Glutamatergic neuron (in vitro differentiated cells): ENCODE measurements around the gene SPTBN1. TPM values are rescaled to one million over a fixed set of nuclear protein-coding genes. Genes with fewer than 3 reads are reported as not detected.
A peak's percentile ranks its signal among the peaks of the same experiment; 100 is the strongest.

ENCODE experiments used
- DNase-seq: peaks from one replicate; pipeline ENCODE4 v3.0.0; 2022
- H3K27ac Mint-ChIP-seq: one replicate; pipeline ENCODE4 v1.8.0; 2020; ENCODE audit warnings: mild to moderate bottlenecking, mixed read lengths, inconsistent platforms; ENCODE audit not compliant: unreplicated experiment
- H3K27me3 Mint-ChIP-seq: one replicate; pipeline ENCODE4 v1.8.0; 2020; ENCODE audit warnings: mild to moderate bottlenecking, moderate library complexity, mixed read lengths, inconsistent platforms; ENCODE audit not compliant: unreplicated experiment
- H3K36me3 Mint-ChIP-seq: one replicate; pipeline ENCODE4 v1.8.0; 2020; ENCODE audit warnings: mild to moderate bottlenecking, mixed read lengths, inconsistent platforms; ENCODE audit not compliant: unreplicated experiment
- H3K4me1 Mint-ChIP-seq: one replicate; pipeline ENCODE4 v1.8.0; 2020; ENCODE audit warnings: mild to moderate bottlenecking, low read depth, mixed read lengths, inconsistent platforms; ENCODE audit not compliant: unreplicated experiment
- H3K4me3 Mint-ChIP-seq: one replicate; pipeline ENCODE4 v1.8.0; 2020; ENCODE audit warnings: mild to moderate bottlenecking, mixed read lengths, inconsistent platforms; ENCODE audit not compliant: unreplicated experiment
- H3K9me3 Mint-ChIP-seq: one replicate; pipeline ENCODE4 v1.8.0; 2020; ENCODE audit warnings: mild to moderate bottlenecking, moderate library complexity, mixed read lengths, inconsistent platforms; ENCODE audit not compliant: unreplicated experiment
- CTCF ChIP-seq: fragments of 200-600 bp; sonication (generic); IDR thresholded peaks from one replicate; pipeline ENCODE4 v1.5.0; 2021; ENCODE audit not compliant: partially characterized antibody, unreplicated experiment
- long read RNA-seq: library from polyadenylated mRNA; unstranded; transcript quantifications from one replicate; pipeline ENCODE4 v2.0.0, GENCODE V29; 2020; ENCODE audit not compliant: unreplicated experiment
- total RNA-seq: library from RNA; stranded (reverse); fragmentation: NEBNext Ultra II Directional; extraction: Animal tissue kit (Norgen Biotek cat#: 25700); gene quantifications from one replicate; pipeline ENCODE4 v1.2.1, GENCODE V29; 2021; ENCODE audit not compliant: unreplicated experiment

Gene SPTBN1
- total RNA-seq: 385 TPM
- long read RNA-seq, partial matches to known transcripts: 15 of 21 reads
- long read RNA-seq, other reads (novel, unspliced or antisense): 6 of 21 reads

GRCh38 chr2:54455563-54456361 lies at the start of gene SPTBN1:
SPTBN1 (plus strand) TSS chr2:54456327; CDS start chr2:54526419, 70,092 bp downstream.
- H3K9me3 Mint-ChIP-seq: peaks cover 14% of the 10 kb centered on the region
- peaks cover 11% of the 10 kb centered on the region for H3K27me3 Mint-ChIP-seq
- peak; percentile 97 for DNase-seq
- no peaks in the 10 kb centered on the region for H3K36me3 Mint-ChIP-seq
- no peak for TF ChIP-seq CTCF
- peaks cover 19% of the 10 kb centered on the region for H3K4me1 Mint-ChIP-seq
- H3K4me3 Mint-ChIP-seq: peak within 1 kb of the TSS; percentile 99
- H3K27ac Mint-ChIP-seq: peak within 1 kb of the TSS; percentile 97

GRCh38 chr2:54407693-54408092 lies 48.4 kb upstream of the SPTBN1 start:
- Mint-ChIP-seq H3K27ac (no peak overlapping the region), H3K36me3 (peaks cover 4% of the 10 kb centered on the region), H3K4me3 (no peak overlapping the region), H3K4me1 (peaks cover 7% of the 10 kb centered on the region), H3K27me3 (peaks cover 1% of the 10 kb centered on the region), H3K9me3 (no peaks in the 10 kb centered on the region)
- no peak for TF ChIP-seq CTCF
- no peak for DNase-seq

- Mint-ChIP-seq H3K36me3 (peaks cover 4% of the 10 kb centered on the region), H3K4me1 (peaks cover 7% of the 10 kb centered on the region), H3K27me3 (peaks cover 1% of the 10 kb centered on the region), H3K27ac (no peak overlapping the region), H3K4me3 (no peak overlapping the region), H3K9me3 (no peaks in the 10 kb centered on the region)
- DNase-seq: no peak
- no peak for TF ChIP-seq CTCF
Measured at GRCh38 chr2:54408288-54408687, 47.8 kb upstream of the SPTBN1 start.

GRCh38 chr2:54409752-54410151 lies 46.4 kb upstream of the SPTBN1 start:
- H3K27ac Mint-ChIP-seq: peak overlapping the region; percentile 1
- no peaks in the 10 kb centered on the region for H3K9me3 Mint-ChIP-seq
- DNase-seq: no peak
- H3K27me3 Mint-ChIP-seq: peaks cover 1% of the 10 kb centered on the region
- peaks cover 7% of the 10 kb centered on the region for H3K4me1 Mint-ChIP-seq
- no peak for TF ChIP-seq CTCF
- no peak overlapping the region for H3K4me3 Mint-ChIP-seq
- H3K36me3 Mint-ChIP-seq: peaks cover 4% of the 10 kb centered on the region

- Mint-ChIP-seq H3K4me3 (no peak overlapping the region), H3K4me1 (peaks cover 16% of the 10 kb centered on the region), H3K27me3 (peaks cover 1% of the 10 kb centered on the region), H3K27ac (no peak overlapping the region), H3K9me3 (no peaks in the 10 kb centered on the region), H3K36me3 (peaks cover 4% of the 10 kb centered on the region)
- TF ChIP-seq CTCF: no peak
- DNase-seq: no peak
Measured at GRCh38 chr2:54411801-54412354, 44.2 kb upstream of the SPTBN1 start.
